ENCODE data around the gene MPZL1.

DNA sequence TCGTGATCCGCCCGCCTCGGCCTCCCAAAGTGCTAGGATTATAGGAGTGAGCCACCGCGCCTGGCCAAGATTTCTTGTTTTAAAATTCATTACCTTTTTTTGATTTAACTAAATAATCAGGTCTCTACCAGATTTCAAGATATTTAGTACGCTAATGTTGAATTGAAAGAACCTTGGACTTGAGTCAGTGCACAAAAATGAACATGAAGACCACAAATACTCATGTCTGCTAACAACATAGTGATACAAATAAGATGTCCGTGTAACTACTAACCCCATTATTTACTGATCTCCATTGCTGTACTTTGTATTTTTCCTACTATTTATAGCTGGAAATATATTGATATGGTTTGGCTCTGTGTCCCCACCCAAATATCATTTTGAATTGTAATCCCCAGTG lies 16.4 kb downstream of the MPZL1 start:
- TF ChIP-seq, protein P1, sequence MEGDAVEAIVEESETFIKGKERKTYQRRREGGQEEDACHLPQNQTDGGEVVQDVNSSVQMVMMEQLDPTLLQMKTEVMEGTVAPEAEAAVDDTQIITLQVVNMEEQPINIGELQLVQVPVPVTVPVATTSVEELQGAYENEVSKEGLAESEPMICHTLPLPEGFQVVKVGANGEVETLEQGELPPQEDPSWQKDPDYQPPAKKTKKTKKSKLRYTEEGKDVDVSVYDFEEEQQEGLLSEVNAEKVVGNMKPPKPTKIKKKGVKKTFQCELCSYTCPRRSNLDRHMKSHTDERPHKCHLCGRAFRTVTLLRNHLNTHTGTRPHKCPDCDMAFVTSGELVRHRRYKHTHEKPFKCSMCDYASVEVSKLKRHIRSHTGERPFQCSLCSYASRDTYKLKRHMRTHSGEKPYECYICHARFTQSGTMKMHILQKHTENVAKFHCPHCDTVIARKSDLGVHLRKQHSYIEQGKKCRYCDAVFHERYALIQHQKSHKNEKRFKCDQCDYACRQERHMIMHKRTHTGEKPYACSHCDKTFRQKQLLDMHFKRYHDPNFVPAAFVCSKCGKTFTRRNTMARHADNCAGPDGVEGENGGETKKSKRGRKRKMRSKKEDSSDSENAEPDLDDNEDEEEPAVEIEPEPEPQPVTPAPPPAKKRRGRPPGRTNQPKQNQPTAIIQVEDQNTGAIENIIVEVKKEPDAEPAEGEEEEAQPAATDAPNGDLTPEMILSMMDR (IDR thresholded peaks at IDR 0.05; ENCODE audit: low read depth, low read length, missing input control), result no peak
- TF ChIP-seq GABPA (IDR thresholded peaks at IDR 0.05 in 1 of 2, conservative IDR thresholded peaks at IDR 0.05 in 1 of 2) (no peak), TAF1 (conservative IDR thresholded peaks at IDR 0.05) (no peak), JUND (IDR thresholded peaks at IDR 0.05) (no peak)
- TF ChIP-seq, protein P2, sequence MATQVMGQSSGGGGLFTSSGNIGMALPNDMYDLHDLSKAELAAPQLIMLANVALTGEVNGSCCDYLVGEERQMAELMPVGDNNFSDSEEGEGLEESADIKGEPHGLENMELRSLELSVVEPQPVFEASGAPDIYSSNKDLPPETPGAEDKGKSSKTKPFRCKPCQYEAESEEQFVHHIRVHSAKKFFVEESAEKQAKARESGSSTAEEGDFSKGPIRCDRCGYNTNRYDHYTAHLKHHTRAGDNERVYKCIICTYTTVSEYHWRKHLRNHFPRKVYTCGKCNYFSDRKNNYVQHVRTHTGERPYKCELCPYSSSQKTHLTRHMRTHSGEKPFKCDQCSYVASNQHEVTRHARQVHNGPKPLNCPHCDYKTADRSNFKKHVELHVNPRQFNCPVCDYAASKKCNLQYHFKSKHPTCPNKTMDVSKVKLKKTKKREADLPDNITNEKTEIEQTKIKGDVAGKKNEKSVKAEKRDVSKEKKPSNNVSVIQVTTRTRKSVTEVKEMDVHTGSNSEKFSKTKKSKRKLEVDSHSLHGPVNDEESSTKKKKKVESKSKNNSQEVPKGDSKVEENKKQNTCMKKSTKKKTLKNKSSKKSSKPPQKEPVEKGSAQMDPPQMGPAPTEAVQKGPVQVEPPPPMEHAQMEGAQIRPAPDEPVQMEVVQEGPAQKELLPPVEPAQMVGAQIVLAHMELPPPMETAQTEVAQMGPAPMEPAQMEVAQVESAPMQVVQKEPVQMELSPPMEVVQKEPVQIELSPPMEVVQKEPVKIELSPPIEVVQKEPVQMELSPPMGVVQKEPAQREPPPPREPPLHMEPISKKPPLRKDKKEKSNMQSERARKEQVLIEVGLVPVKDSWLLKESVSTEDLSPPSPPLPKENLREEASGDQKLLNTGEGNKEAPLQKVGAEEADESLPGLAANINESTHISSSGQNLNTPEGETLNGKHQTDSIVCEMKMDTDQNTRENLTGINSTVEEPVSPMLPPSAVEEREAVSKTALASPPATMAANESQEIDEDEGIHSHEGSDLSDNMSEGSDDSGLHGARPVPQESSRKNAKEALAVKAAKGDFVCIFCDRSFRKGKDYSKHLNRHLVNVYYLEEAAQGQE (IDR thresholded peaks at IDR 0.05), result no peak

All from liver (tissue), 3 donors.